GM18868 (cell line): ENCODE measurements around the gene TRIO.

Experiments
- ATAC-seq: cut with Tn5 transposase; IDR thresholded peaks from one replicate; pipeline ENCODE4 v1.9.1; 2021; ENCODE audit warnings: mild to moderate bottlenecking, moderate library complexity; ENCODE audit not compliant: unreplicated experiment

The TRIO gene

DNA sequence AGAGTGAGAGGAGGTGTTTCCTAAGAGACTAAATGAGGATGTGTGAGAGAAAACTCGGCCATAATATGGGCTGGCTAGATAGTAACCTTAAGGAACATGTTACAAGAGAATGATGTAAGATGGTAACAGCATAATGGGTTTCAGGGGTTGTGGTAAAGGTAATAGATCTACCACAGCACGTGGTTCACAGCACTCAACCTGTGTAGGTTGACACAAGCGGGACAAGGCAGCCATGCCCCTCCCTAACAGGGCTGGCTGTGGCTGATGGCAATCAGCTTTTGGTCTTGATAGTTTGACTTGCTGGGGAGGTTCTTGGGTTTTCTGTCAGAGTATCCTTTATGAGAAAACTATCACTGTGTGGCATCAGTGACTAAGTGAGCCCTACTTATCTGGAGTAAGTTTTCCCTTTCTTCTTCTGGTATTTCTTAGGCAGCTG lies 138.6 kb downstream of the TRIO start:
- peak; percentile 84 for ATAC-seq

DNA sequence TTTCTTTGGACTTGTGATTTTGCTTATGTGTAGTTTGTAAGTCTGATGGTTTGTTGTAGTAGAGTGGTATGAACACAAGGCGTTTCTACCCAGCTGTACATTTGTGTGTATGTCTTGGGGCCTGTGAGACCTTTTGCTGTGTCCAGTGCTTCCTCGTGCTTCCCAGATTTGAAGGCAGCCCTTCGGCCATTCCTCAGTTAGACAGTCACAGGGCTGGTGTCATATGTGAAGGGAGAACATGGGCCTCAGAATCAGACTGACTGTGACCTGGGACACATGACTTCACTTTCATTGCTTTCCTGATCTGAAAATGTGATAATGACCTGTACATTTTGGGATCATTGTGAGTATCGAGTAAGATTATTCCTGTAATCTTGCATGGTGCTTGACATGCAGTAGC lies 140.0 kb downstream of the TRIO start:
- no peak for ATAC-seq

DNA sequence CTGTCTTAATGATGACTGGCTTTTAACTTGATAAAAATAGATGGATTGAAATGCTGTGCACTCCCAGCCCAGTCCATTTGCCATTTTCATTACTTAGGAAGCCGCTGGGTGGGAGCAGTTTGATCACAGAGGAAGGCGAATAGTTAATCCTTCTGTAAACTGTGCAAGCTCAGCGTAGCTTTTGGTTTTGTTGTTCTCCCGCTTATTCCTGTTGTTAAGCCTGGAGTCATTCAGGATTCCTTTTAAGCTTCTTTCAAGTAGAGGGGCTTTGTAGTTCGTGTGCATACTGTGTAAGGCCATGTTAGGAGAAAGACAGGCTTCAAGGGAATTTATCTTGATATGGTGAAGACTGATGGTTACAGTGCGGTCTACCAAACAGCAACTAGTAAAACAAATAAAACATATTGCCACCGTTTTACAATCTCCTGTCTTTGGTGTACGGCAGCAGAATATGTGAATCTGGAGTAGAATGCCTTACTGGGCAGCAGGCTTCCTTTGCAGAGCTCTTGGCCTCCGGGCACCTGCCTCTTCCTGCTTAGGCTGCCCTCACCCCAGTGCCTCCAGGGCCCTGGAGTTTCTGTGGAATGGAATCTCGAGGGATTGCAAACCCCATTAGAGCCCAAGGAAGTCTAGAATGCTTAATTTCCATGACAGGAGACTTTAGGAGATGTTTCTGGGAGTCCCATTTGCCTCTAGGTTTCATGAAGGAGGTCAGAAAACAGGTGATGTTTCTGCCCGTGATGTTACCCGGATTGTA lies 141.4 kb downstream of the TRIO start:
- ATAC-seq = no peak

DNA sequence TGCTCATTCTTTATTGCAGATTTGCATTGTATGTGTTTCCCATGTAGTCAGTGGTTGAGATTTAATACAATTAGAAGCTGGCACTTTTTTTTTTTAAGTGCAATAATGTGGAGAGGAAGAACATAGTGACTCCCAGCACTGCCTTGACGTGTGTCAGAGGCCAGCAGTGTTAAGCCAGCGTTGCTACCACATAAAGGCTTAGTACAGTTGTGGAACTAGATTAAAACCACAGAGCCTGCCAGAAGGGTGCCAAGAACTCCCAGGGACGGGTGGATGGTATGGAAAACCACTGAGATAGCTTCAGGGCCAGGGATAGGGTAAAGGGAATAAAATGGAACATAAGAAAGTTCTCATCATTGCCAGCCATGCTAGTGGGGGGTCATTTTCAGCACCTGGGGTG lies 142.9 kb downstream of the TRIO start:
- ATAC-seq = no peak

DNA sequence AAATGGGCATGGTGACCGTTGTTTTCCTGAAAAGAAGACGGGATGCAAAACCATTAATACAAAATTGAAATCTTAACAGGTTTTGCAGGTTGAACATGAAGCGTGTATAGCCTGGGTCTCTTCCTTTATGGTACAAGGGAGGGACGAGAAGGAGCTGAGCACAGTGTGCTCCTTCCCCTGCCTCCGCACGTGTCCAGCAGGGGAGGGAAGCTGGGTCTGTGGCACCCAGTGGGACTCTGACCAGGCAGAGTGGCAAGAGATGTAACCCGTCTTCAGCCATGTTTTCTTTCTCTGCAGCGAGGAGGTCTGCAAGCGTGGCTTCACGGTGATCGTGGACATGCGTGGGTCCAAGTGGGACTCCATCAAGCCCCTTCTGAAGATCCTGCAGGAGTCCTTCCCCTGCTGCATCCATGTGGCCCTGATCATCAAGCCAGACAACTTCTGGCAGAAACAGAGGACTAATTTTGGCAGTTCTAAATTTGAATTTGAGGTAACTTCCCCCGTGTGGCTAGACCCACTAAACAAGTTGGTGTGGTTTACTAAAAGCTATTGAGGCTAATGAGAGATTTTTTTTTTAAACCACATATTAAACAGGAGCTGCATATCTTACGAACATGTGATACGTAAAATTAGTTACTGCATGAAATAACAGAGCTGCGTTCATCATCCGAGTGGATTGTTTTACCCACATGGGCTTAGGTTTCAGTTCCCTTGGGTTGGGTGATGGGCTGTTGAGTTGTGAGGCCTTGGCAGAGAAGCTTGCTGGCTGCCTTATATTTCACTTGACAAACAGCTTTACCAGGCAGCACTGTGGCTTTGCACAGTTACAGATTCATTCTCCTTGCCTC lies 143.7 kb downstream of the TRIO start:
- ATAC-seq = peak; percentile 93

DNA sequence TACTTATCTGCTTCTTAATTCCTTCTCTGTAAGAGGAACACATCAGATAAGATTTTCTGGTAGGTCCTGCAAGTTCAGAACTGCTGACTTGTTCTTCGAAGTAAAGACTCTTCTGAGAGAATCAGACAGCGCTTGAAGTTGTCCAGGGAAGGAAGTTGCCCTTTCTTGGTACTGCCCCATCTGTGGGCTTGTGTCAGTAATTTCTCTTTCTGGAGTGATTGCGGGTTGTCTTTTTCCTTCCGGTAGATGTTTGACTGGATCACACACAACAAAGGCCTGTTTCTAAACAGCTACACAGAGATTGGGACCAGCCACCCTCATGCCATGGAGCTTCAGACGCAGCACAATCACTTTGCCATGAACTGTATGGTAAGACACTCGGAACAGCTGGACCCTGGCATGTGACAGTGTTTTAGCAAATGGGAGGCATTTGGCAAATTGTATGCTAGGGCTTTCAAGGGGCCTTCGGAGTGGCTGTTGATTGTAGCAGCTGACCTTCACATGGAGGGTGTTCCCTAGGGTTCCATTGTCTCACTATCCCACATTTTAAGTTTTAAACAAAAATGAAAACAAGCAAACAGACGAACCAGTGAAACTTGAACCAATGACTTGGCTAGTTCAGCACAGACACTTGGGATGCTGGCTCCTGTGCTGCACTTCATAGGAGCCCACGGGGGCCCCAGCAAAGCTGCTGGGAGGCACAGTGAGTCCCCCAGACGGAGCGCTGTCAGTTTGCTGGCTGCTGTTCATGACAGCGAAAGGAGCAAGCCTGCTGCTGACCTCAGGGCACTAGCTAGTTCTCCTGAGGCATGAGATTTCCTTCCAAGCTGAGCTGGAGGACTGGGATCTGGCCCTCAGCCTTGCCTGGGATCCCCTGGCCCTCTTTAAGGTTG lies 149.9 kb downstream of the TRIO start:
- no peak for ATAC-seq

DNA sequence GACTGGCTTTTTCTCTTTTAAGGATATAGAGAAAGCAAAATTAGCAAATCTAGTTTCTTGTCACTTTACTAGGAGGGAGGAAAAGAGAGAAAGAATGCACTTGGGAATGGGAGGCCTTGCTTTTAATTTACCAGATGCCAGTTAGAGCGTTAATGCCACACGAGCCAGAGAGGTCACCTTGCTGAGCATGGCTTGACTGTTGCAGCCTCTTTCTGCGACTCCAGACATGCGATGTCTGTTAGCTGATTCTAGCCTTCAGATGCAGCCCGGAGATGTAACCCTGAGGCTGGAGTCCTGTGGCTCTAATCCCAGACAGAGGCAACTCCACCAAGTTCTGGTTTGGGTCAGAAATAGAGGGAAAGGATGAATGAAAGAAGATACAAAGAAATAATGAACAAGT lies 152.5 kb downstream of the TRIO start:
- ATAC-seq = no peak

DNA sequence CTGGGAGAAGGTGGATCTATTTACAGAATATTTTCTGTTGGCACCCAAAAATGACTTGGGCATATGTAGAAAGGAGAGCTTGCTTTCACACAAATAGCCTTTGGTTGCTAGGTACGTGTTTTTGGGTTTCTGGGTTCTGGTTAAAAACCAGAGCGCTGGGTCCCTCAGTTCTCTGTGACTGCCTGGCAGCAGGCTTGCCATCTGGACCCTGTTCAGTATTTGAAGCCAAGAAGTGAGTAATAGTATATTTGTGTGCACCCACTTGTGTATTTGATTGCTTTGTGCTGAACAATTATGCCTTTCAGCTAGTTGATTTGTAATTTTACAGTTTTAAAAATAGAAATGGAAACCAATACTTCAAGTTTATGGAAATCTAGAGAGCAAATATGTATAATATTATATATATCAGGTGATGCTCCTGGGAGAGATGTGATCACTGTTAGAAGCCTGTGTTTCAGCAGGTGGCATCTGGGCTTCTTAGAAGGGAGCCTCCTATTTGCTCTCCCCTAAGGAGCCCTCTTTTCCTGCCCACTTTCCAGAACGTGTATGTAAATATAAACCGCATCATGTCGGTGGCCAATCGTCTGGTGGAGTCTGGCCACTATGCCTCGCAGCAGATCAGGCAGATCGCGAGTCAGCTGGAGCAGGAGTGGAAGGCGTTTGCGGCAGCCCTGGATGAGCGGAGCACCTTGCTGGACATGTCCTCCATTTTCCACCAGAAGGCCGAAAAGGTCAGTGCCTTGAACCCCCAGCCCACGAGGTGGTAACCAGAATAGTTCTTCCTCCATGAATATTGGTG lies 153.6 kb downstream of the TRIO start:
- ATAC-seq = no peak

DNA sequence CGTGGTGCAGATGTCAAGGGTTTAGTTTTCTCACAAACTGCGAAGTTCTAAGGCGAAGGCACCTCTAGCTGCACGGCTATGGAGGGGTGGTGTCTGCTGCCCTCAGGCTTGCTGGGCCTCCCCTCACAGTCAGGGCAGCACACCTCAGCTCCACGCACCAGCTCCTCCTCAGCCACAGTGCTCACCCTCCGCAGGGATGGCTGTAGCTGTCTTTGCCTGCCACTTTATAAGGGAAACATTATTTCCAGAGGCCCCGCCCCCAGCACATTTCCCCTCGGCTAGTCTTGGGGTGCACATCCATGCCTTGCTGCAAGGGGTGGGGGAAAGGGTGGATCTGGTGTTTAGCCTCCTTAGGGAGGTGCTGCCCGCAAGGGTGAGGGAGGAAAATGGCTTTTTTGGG lies 154.6 kb downstream of the TRIO start:
- no peak for ATAC-seq

DNA sequence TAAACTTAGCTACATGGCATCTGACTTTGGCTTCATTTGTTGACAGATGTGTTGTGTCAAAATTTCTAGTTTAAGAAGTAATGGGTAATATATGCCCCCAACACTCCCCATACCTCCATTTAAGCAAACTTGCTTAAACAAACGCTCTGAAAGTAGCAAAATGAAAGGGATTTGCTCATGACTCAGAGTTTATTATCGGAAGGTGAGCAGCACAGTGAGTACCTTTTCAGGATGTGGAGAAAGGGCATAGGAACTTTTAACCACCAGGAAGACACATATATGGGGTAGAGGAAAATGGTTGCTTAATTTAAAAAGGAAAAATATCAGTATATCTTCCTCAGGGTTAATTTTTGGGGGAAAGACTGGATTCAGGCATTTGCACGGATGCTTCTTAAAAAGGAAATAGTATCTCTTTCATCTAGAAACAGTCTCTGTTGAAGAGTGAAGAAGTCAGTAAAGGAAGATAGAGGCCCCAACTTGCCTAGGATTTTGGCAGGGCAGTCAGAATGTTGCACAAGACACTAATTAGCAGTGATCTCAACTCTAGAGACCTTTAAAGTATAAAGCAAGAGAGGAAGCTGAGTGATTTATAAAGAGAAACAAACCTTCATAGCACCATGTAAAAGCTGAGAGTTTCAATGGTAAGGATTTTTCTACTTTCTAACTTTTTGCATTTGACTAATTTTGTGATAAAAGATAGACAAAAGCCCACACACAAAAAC lies 155.1 kb downstream of the TRIO start:
- ATAC-seq = no peak

DNA sequence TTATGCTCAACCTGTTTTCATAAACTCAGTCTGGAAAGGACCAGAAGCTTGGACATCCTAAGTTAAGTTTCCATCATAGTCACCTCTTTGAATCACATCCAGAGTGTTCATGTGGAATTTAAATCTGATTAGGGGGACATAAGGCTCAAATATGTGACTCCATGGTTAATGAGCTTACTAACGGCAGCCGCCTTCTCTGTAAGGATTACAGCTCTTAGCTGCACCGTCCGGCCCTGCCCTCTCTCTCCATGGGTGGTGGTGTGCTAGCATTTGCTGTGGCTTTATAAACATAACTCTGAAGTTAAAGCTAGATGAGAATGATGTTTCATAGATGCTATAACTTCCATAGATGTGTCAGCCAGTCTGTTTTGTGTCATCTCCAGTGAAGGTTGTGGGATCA lies 156.5 kb downstream of the TRIO start:
- ATAC-seq = no peak

DNA sequence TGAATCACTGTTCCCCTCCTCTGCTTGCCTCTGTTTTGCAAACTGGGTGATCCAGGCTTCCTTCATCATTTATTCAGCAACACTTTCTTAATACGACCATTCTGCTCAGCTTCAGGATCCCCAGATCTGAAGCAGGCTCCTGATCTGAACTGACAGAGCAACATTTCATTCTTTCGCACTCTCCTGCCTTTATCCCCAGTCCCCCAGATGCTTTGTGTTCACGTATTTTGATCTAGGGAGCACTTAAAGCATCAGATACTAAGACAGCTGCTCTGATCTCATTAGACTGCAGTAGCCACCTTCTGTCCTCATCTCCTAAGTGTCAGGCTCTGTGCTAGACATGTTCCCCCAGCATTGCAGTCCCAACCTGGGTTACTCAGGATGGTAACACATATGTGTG lies 158.0 kb downstream of the TRIO start:
- ATAC-seq = no peak

DNA sequence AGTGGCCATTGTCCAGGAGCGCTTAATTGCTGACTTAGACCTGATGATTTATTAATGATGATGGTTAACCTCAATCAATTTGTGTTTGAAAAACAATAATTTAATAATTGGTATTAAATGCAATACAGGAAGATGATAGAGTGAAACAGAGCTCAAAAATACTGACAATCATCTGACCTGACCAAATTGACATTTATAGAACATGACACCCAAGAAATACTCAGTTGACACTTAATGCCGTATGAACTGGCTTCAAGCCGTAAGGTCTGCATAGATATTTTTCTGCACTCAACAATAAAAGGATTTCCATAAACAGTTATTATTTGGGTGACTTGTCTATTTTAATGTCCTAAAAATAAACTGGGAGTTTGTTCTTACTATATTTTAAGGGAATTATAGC lies 159.2 kb downstream of the TRIO start:
- no peak for ATAC-seq

DNA sequence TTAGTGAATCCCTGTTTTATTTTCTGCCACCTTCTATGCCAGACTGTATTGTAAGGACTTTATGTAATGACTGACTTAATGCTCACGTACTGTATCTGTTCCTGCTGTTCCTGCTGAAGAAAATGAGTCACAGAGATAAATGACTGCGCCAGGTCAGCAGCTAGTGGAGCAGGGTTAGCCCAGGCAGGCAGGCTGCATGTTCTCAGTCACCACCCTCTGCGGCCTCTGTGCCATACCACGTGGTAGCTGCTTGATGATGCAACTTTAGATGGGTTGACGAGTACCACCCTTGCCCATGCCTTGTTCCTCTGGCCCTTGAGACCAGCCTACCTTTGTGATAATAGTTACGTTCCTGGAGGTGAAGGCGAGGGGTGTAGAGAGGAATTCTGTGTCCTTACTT lies 161.9 kb downstream of the TRIO start:
- ATAC-seq = no peak

DNA sequence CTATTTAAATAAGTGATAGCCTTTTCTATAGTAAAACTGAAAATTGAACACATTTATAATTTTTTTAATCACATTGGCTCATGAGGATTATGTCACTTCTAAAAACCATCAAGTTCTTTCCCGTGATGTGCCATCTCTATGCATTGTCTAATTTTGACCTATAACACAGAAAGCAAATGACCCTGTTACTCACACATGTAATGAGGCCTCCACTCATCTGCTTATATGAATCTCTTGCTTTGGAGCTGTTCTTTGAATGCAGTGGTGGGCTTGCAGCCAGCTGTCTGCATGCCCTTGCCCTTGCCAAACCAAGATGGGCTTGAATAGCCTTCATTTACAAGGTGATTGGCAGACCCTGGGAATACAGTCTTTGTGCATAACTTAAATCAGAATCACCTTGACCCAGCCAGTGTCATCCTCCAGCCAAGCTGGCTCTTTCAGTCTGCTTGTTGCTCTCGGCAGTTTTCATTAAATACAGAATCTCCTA lies 163.2 kb downstream of the TRIO start:
- ATAC-seq = no peak

DNA sequence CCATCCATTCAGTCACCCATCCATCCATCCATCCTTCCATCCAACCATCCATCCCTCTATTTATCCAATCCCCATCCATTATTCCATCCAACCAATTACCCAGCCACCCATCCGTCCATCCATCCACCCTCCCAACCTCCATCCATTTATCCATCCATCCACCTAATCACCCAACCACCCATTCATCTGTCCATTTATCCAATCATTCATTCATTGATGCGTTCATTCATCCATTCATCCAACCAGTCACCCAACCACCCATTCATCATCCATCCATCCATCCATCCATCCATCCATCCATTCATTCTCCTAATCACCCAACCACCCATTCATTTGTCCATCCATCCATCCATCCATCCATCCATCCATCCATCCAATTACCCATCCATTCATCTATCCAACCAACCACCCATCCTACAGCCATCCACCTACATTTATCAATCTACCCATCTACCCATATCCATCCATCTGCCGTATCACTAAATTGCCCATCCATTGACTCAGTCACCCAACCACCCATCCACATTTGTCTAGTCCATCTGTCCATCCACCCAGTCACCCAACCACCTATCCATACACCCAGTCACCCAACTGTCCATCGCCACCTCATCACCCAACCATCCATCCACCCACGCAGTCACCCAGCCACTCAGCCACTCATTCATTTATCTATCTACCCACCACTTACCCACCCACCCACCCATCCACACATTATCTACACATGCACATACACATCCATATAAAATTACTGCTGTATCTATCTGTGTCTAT lies 165.4 kb downstream of the TRIO start:
- no peak for ATAC-seq

DNA sequence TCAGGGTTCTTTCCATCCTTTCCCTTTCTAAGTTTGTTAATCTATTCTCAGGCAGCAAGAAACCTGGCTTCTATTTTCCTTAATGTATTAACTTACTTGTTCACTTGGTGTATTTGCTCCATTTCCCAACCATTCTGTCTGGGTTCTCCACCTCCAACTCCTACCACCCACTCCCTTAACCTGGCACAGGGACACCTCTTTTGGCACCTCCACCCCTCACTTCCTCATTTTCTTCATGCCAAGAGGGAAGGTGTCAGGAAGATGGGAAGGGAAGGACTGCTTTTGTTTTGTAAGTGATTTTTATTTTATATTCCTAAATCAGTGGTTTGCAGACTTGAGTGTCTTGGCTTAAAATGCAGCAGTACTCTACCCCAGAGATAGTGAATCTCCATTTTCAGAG lies 166.1 kb downstream of the TRIO start:
- no peak for ATAC-seq

DNA sequence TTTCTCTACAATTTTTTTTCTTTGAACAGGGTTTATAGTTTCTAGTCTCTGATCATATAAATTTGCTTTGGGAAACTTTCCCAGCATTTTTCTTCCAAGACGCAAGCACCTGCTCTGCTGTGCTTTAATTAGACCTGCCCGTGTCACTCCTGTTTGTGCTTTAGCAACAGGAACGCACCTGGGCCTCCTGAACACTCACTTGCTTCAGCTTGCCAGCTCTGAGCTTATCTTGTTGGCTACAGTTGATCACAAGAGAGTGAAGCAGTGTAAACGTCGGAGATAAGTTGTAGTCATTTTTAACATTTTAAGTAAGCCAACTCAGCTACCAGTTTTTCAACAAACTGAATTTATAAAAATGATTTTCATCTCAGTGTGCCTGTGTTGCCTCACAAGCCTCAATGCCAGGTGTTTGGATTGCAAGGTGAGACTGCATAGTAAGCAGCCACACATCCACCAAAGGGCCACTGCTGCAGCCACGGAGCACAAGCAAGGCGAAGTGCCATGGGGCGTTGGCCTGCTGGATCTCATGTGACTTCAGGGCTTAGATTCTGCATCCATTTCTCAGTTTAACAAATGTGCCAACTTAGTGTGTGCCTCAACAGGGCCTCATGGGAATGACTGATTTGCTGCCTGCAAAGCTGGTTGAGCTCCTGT lies 166.9 kb downstream of the TRIO start:
- ATAC-seq = no peak
